Astrocyte (in vitro differentiated cells and primary cell): ENCODE measurements around the gene E2F1.

ENCODE experiments used
- CTCF ChIP-seq: IDR thresholded peaks from 2 replicates; pipeline ENCODE4 v1.5.1; 2011; ENCODE audit warnings: low read depth, mild to moderate bottlenecking, inconsistent platforms, low read length, moderate library complexity; ENCODE audit not compliant: insufficient read depth
- EZH2 ChIP-seq: IDR thresholded peaks from 2 replicates; pipeline ENCODE4 v1.6.1; 2012; ENCODE audit warnings: mild to moderate bottlenecking, low read length, inconsistent platforms; ENCODE audit not compliant: insufficient read depth

GRCh38 chr20:33657704-33658095, 28.5 kb downstream of the E2F1 start:
- TF ChIP-seq CTCF (no peak), EZH2 (no peak)
